Panc1 (cell line): ENCODE results near the gene DRD2. TPM values are rescaled to one million over a fixed set of nuclear protein-coding genes. Genes with fewer than 3 reads are reported as not detected.

Experiments
- ATAC-seq: fragments of 200-7000 bp; cut with Tn5 transposase; 2 replicates; pipeline ENCODE4 v1.9.1; 2020; ENCODE audit warnings: mild to moderate bottlenecking, moderate library complexity
- BruUV-seq: library from RNA; stranded (reverse); fragments of 400-500 nt; replicated peaks from 2 replicates; lab custom pipeline; 2021; lab: Mats Ljungman, UMichigan
- CTCF ChIA-PET: fragments of 300-600 bp; sonication (Branson Sonifier 250); formaldehyde crosslinking; loops from one replicate; lab custom pipeline; 2022; ENCODE audit warnings: antibody characterized with exemption; lab: Charles Lee
- POLR2A ChIA-PET: fragments of 300-600 bp; sonication (Branson Sonifier 250); formaldehyde crosslinking; loops from one replicate; lab custom pipeline; 2022; ENCODE audit warnings: antibody characterized with exemption; lab: Charles Lee
- DNase-seq: peaks from one replicate; pipeline ENCODE4 v3.0.0-alpha.2; 2010; ENCODE audit warnings: low read depth, low spot score
- H3K27ac ChIP-seq: 2 replicates; pipeline ENCODE4 v1.5.1; 2011; ENCODE audit warnings: mild to moderate bottlenecking, low read length, inconsistent platforms
- H3K27me3 ChIP-seq: fragments of 200-500 bp; sonication (Bioruptor generic); 2 replicates; pipeline ENCODE4 v1.6.0; 2014; ENCODE audit warnings: low read length, inconsistent platforms; ENCODE audit not compliant: control insufficient read depth, insufficient read depth
- H3K36me3 ChIP-seq: fragments of 200-500 bp; sonication (Bioruptor generic); 2 replicates; pipeline ENCODE4 v1.5.1; 2014; ENCODE audit warnings: inconsistent platforms, mild to moderate bottlenecking, low read length, moderate library complexity; ENCODE audit not compliant: control insufficient read depth, insufficient read depth
- H3K4me1 ChIP-seq: 2 replicates; pipeline ENCODE4 v1.5.1; 2011; ENCODE audit warnings: inconsistent platforms, mild to moderate bottlenecking, low read length, moderate library complexity; ENCODE audit not compliant: control insufficient read depth, insufficient read depth
- H3K4me3 ChIP-seq, 2 experiments: 2 replicates each; pipeline ENCODE4 v1.5.1; 2011 to 2012; ENCODE audit warnings: low read depth in 2 of 2, low read length in 2 of 2, mild to moderate bottlenecking in 2 of 2, inconsistent platforms in 1 of 2, moderate library complexity in 1 of 2
- H3K9me3 ChIP-seq: fragments of 200-500 bp; sonication (Bioruptor generic); 2 replicates; pipeline ENCODE4 v1.5.1; 2014; ENCODE audit warnings: low read depth, mild to moderate bottlenecking, inconsistent platforms, low read length, moderate library complexity; ENCODE audit not compliant: control insufficient read depth, insufficient read depth
- CTCF ChIP-seq: fragments of 450-650 bp; IDR thresholded peaks from 2 replicates; pipeline ENCODE4 v1.5.1; 2017; ENCODE audit warnings: mild to moderate bottlenecking
- POLR2AphosphoS5 ChIP-seq: IDR thresholded peaks from 2 replicates; pipeline ENCODE4 v1.6.1; 2012; ENCODE audit warnings: mild to moderate bottlenecking, low read depth, low read length, moderate library complexity
- REST ChIP-seq, 2 experiments: IDR thresholded peaks; 2 replicates each; pipeline ENCODE4 v1.6.1; 2011 to 2012; ENCODE audit warnings: low read depth in 2 of 2, control low read depth in 1 of 2, low read length in 1 of 2, mild to moderate bottlenecking in 1 of 2, moderate library complexity in 1 of 2; ENCODE audit not compliant: insufficient read depth in 1 of 2
- SIN3A ChIP-seq: IDR thresholded peaks from 2 replicates; pipeline ENCODE4 v1.6.1; 2012; ENCODE audit warnings: low read depth, mild to moderate bottlenecking, low read length, moderate library complexity, borderline replicate concordance; ENCODE audit not compliant: insufficient read depth
- TCF7L2 ChIP-seq: IDR thresholded peaks from 2 replicates; pipeline ENCODE4 v1.6.1; 2011; ENCODE audit warnings: mild to moderate bottlenecking, low read depth, low read length, inconsistent platforms
- in situ Hi-C: cut with HindIII; loops from 2 replicates; pipeline ENCODE4 v1.10.0; 2016; ENCODE audit warnings: low sequenced_read_pairs, low pct_unique_long_range_greater_than_20kb
- intact Hi-C: fragments of 100-400 bp; cut with micrococcal nuclease; formaldehyde crosslinking; loops from one replicate; pipeline ENCODE4 v1.10.0; 2022; ENCODE audit not compliant: unreplicated experiment
- total RNA-seq: library from RNA; stranded (reverse); gene quantifications from one replicate; pipeline ENCODE4 v1.2.1, GENCODE V29; 2021; ENCODE audit not compliant: unreplicated experiment

Gene DRD2
- total RNA-seq, 1 experiment from 2014 or later = 5.3 TPM

GRCh38 chr11:113393501-113393985 is 81.7 kb downstream of the DRD2 start:
- no peaks in the 10 kb centered on the region for H3K36me3 ChIP-seq
- intact Hi-C loops = no loop called here
- TF ChIP-seq SIN3A (no peak), REST (IDR thresholded peaks at IDR 0.05; ENCODE audit: insufficient read depth in 1 of 2, low read depth in 2 of 2, low read length in 1 of 2) (no peak), POLR2AphosphoS5 (no peak), CTCF (no peak), TCF7L2 (no peak)
- peaks cover 6% of the 10 kb centered on the region; the same call in 1 of the 2 replicates for H3K27me3 ChIP-seq
- ChIA-PET POLR2A (no interaction called here), CTCF (no interaction called here)
- H3K4me1 ChIP-seq = no peaks in the 10 kb centered on the region
- no peak for ATAC-seq
- no peak for DNase-seq
- in situ Hi-C loops = no loop called here
- H3K27ac ChIP-seq = no peak overlapping the region
- no TSS peak for BruUV-seq
- H3K9me3 ChIP-seq = no peaks in the 10 kb centered on the region
- H3K4me3 ChIP-seq = no peak overlapping the region

- Histone ChIP-seq H3K27me3 (peaks cover 6% of the 10 kb centered on the region; the same call in 1 of the 2 replicates), H3K9me3 (no peaks in the 10 kb centered on the region), H3K36me3 (no peaks in the 10 kb centered on the region), H3K4me3 (no peak overlapping the region), H3K4me1 (peaks cover 2% of the 10 kb centered on the region; the same call in 1 of the 2 replicates), H3K27ac (no peak overlapping the region)
- DNase-seq (no peak), ATAC-seq (no peak)
- no peak for TF ChIP-seq POLR2AphosphoS5
- no peak for TF ChIP-seq TCF7L2
- TF ChIP-seq CTCF = no peak
- TF ChIP-seq REST (IDR thresholded peaks at IDR 0.05; ENCODE audit: insufficient read depth in 1 of 2, low read depth in 2 of 2, low read length in 1 of 2) = no peak
- TF ChIP-seq SIN3A = no peak
- POLR2A ChIA-PET = no interaction called here
- no TSS peak for BruUV-seq
- in situ Hi-C loops = no loop called here
- CTCF ChIA-PET = no interaction called here
- intact Hi-C loops = no loop called here
Observed at GRCh38 chr11:113392236-113392921, 82.8 kb downstream of the DRD2 start.
